GM06990 (cell line): ENCODE data around the gene CCSER1.
"Not testable (repeated sequence)": the region's sequence is repeated elsewhere in the genome, so short reads cannot be mapped to it uniquely, and the experiment has no call there.

Experiments used
- DNase-seq: peaks from one replicate; pipeline ENCODE4 v3.0.0-alpha.2; 2011; ENCODE audit not compliant: insufficient read length; ENCODE audit errors: extremely low read depth
- H3K27me3 ChIP-seq: replicated peaks from 2 replicates; pipeline ENCODE4 v1.6.0; 2011; ENCODE audit warnings: low read length; ENCODE audit not compliant: control insufficient read depth, insufficient read depth
- H3K36me3 ChIP-seq: 2 replicates; pipeline ENCODE4 v1.5.1; 2011; ENCODE audit warnings: low read length; ENCODE audit not compliant: control insufficient read depth, insufficient read depth
- H3K4me3 ChIP-seq: replicated peaks from 2 replicates; pipeline ENCODE4 v1.5.1; 2011; ENCODE audit warnings: low read depth, mild to moderate bottlenecking, control low read depth, low read length
- CTCF ChIP-seq: IDR thresholded peaks from 2 replicates; pipeline ENCODE4 v1.5.1; 2011; ENCODE audit warnings: low read length, control low read depth, mild to moderate bottlenecking, inconsistent platforms; ENCODE audit not compliant: insufficient read depth, poor library complexity, severe bottlenecking

The CCSER1 gene

GRCh38 chr4:91330555-91331137 is 1203.5 kb downstream of the CCSER1 start:
- H3K27me3 ChIP-seq: no peaks in the 10 kb centered on the region
- H3K36me3 ChIP-seq: no peaks in the 10 kb centered on the region
- DNase-seq: no peak
- no peak overlapping the region for H3K4me3 ChIP-seq
- no peak for TF ChIP-seq CTCF

- no peak for DNase-seq
- no peaks in the 10 kb centered on the region for H3K27me3 ChIP-seq
- no peaks in the 10 kb centered on the region for H3K36me3 ChIP-seq
- TF ChIP-seq CTCF: no peak
- no peak overlapping the region for H3K4me3 ChIP-seq
Observed at GRCh38 chr4:91340822-91341221, 1213.6 kb downstream of the CCSER1 start.

- no peak for DNase-seq
Observed at GRCh38 chr4:91345632-91346031, 1218.4 kb downstream of the CCSER1 start.

GRCh38 chr4:91356496-91356895 is 1229.3 kb downstream of the CCSER1 start:
- not testable (repeated sequence) for H3K27me3 ChIP-seq, DNase-seq, H3K4me3 ChIP-seq, H3K36me3 ChIP-seq

More at GRCh38 chr4:91345632-91346031, 1218.4 kb downstream of the CCSER1 start:
- Histone ChIP-seq H3K27me3 (no peaks in the 10 kb centered on the region), H3K4me3 (no peak overlapping the region), H3K36me3 (no peaks in the 10 kb centered on the region)
- no peak for TF ChIP-seq CTCF

- DNase-seq, H3K4me3 ChIP-seq, H3K27me3 ChIP-seq, H3K36me3 ChIP-seq: not testable (repeated sequence)
Observed at GRCh38 chr4:91358016-91358415, 1230.8 kb downstream of the CCSER1 start.

- H3K36me3 ChIP-seq, H3K27me3 ChIP-seq, H3K4me3 ChIP-seq: not testable (repeated sequence)
- peak; percentile 7 for DNase-seq
Observed at GRCh38 chr4:91358621-91359020, 1231.4 kb downstream of the CCSER1 start.

- no peak for DNase-seq
- Histone ChIP-seq H3K27me3 (no peaks in the 10 kb centered on the region), H3K36me3 (no peaks in the 10 kb centered on the region), H3K4me3 (no peak overlapping the region)
- no peak for TF ChIP-seq CTCF
Observed at GRCh38 chr4:91359041-91360031, 1232.1 kb downstream of the CCSER1 start.
